ENCODE data around the gene TMC5.
A peak's percentile ranks its signal among the peaks of the same experiment; 100 is the strongest.

Gene TMC5

GRCh38 chr16:19525385-19525723 lies 107.7 kb downstream of the TMC5 start:
- Histone ChIP-seq H3K4me2 (ENCODE audit: low read depth, low read length) (peak overlapping the region; percentile 93), H3K9me3 (replicated peaks; ENCODE audit: insufficient read depth, low read length) (no peaks in the 10 kb centered on the region), H3K27me3 (replicated peaks; ENCODE audit: insufficient read depth, low read length) (no peaks in the 10 kb centered on the region), H3K4me1 (ENCODE audit: low read length) (peaks cover 21% of the 10 kb centered on the region), H2AFZ (ENCODE audit: low read length) (peak overlapping the region; percentile 90; the same call in 1 of the 2 replicates), H3F3A (ENCODE audit: insufficient read depth, low read length) (peaks cover 21% of the 10 kb centered on the region), H4K20me1 (ENCODE audit: insufficient read depth, low read length) (no peaks in the 10 kb centered on the region), H3K4me3 (ENCODE audit: low read length) (peak overlapping the region; percentile 85; the same call in 1 of the 2 replicates), H3K79me2 (ENCODE audit: low read length) (peaks cover 47% of the 10 kb centered on the region), H3K27ac (ENCODE audit: low read length) (no peak overlapping the region), H3K36me3 (replicated peaks; ENCODE audit: insufficient read depth, low read length) (0 out of 2 replicates have a peak, but pooled peaks cover 2% of the 10 kb centered on the region), H3K9ac (ENCODE audit: low read length) (peak overlapping the region; percentile 78; the same call in 1 of the 2 replicates), H3K9me2 (replicated peaks; ENCODE audit: insufficient read depth, low read length) (no peaks in the 10 kb centered on the region)
- TF ChIP-seq EZH2phosphoT487 (IDR thresholded peaks at IDR 0.05; ENCODE audit: low read length) (no peak), EZH2 (optimal IDR thresholded peaks at IDR 0.05; ENCODE audit: low read depth, low read length) (no peak), CTCF (IDR thresholded peaks at IDR 0.05; ENCODE audit: low read length) (no peak)
- no peak for DNase-seq

- Histone ChIP-seq H3K79me2 (ENCODE audit: low read length) (peaks cover 34% of the 10 kb centered on the region), H3F3A (ENCODE audit: insufficient read depth, low read length) (0 out of 2 replicates have a peak, but pooled peaks cover 9% of the 10 kb centered on the region), H3K36me3 (replicated peaks; ENCODE audit: insufficient read depth, low read length) (peaks cover 2% of the 10 kb centered on the region; the same call in 1 of the 2 replicates), H3K9ac (ENCODE audit: low read length) (no peak overlapping the region), H3K4me1 (ENCODE audit: low read length) (peaks cover 21% of the 10 kb centered on the region), H3K27ac (ENCODE audit: low read length) (no peak overlapping the region), H3K9me2 (replicated peaks; ENCODE audit: insufficient read depth, low read length) (no peaks in the 10 kb centered on the region), H4K20me1 (ENCODE audit: insufficient read depth, low read length) (no peaks in the 10 kb centered on the region), H3K4me3 (ENCODE audit: low read length) (no peak overlapping the region), H3K9me3 (replicated peaks; ENCODE audit: insufficient read depth, low read length) (no peaks in the 10 kb centered on the region), H2AFZ (ENCODE audit: low read length) (no peak overlapping the region), H3K4me2 (ENCODE audit: low read depth, low read length) (no peak overlapping the region), H3K27me3 (replicated peaks; ENCODE audit: insufficient read depth, low read length) (no peaks in the 10 kb centered on the region)
- TF ChIP-seq EZH2phosphoT487 (IDR thresholded peaks at IDR 0.05; ENCODE audit: low read length) (no peak), CTCF (IDR thresholded peaks at IDR 0.05; ENCODE audit: low read length) (no peak), EZH2 (optimal IDR thresholded peaks at IDR 0.05; ENCODE audit: low read depth, low read length) (no peak)
- no peak for DNase-seq
Observed at GRCh38 chr16:19527161-19527560, 109.5 kb downstream of the TMC5 start.

- Histone ChIP-seq H3K4me2 (ENCODE audit: low read depth, low read length) (no peak overlapping the region), H3K27ac (ENCODE audit: low read length) (no peak overlapping the region), H3K9ac (ENCODE audit: low read length) (no peak overlapping the region), H3K27me3 (replicated peaks; ENCODE audit: insufficient read depth, low read length) (no peaks in the 10 kb centered on the region), H3F3A (ENCODE audit: insufficient read depth, low read length) (0 out of 2 replicates have a peak, but pooled peaks cover 5% of the 10 kb centered on the region), H3K79me2 (ENCODE audit: low read length) (peaks cover 34% of the 10 kb centered on the region), H4K20me1 (ENCODE audit: insufficient read depth, low read length) (no peaks in the 10 kb centered on the region), H2AFZ (ENCODE audit: low read length) (no peak overlapping the region), H3K36me3 (replicated peaks; ENCODE audit: insufficient read depth, low read length) (peaks cover 2% of the 10 kb centered on the region; the same call in 1 of the 2 replicates), H3K9me2 (replicated peaks; ENCODE audit: insufficient read depth, low read length) (no peaks in the 10 kb centered on the region), H3K4me3 (ENCODE audit: low read length) (no peak overlapping the region), H3K4me1 (ENCODE audit: low read length) (peaks cover 13% of the 10 kb centered on the region), H3K9me3 (replicated peaks; ENCODE audit: insufficient read depth, low read length) (no peaks in the 10 kb centered on the region)
- DNase-seq: no peak
- TF ChIP-seq EZH2 (optimal IDR thresholded peaks at IDR 0.05; ENCODE audit: low read depth, low read length) (no peak), EZH2phosphoT487 (IDR thresholded peaks at IDR 0.05; ENCODE audit: low read length) (no peak), CTCF (IDR thresholded peaks at IDR 0.05; ENCODE audit: low read length) (no peak)
Observed at GRCh38 chr16:19528666-19529065, 111.0 kb downstream of the TMC5 start.
